NCI-H1436 (cell line): ENCODE data around the gene ITGA6.

Experiments
- DNase-seq: peaks from one replicate; lab custom pipeline; 2025; lab: John Stamatoyannopoulos, UW

Gene ITGA6

DNA sequence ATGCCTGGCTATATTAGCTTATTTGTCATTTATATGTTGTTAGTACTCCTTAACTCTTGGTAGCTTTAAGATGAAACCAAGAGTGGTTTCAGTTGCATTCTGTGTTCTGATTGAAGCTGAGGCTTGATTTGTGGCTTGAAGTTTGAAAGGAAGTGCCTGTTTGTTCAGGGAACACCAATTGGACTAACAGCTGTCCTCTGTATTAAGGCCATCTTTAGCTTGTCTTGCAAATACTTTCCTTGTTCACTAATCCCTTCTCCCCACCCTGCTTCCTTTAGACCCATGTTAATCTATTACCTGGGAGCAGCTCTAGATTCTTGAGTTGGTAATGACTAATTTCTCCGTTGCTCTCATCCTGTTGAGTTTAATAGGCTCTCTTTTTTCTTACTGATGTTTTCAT is 13.4 kb downstream of the ITGA6 start:
- DNase-seq: no peak

DNA sequence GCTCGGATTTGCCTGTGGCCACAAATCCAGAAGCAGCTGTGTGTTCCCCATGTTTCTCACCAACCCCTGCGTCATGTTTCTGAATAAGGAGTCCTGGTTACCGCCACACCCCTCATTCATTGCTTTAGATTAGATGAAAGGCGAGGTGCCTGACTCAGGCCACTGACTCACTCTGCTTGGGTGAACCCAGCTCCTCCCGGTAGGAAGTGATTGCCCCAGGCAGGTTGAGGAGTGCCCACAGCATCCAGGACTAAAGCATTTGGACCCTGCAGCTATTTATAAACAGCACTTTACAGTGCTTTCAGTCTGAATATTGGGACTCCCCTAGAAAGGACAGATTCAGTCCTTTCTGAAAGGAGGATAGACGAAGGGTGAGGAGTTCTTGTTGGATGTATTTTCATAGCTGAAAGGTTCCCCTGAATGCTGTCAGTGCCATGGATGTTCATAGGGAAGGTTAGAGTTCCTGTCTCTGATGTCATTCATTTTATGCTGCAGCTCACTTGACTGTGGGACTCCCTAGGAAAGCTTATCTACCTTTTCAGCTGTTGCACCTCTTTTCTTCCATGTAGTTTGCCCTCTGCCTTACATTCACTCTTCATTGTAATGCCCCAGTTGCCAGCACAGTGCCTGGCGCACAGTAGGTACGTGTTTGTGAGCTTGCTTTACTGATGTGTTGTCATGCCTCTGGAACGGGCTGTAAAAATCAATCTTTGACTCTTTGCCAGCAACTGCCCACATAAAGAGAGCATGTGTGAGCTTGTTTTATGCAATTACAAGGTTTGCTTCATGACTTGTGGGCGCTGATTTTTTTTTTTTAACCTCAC is 14.9 kb downstream of the ITGA6 start:
- DNase-seq: no peak

DNA sequence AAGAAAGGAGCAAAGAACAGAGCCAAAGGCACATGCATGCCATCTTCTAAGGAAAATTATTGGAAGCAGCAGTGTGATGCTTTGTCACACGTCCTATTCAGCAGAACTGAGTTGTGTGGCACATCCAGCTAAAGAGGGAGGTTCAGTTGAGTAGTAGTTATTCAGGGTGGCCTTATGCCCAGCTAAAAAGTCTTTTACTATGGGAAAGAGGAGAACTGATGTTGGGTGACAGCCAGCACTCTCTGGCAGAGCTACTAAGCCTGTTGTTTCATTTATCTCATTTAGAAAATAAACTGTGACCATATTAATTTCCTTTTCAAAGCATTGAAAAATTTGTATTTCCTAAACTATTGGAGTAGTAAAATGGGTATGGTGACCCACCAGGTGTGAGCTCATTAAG is 18.5 kb downstream of the ITGA6 start:
- DNase-seq: no peak

GRCh38 chr2:172446474-172447063 is 19.2 kb downstream of the ITGA6 start:
- no peak for DNase-seq

DNA sequence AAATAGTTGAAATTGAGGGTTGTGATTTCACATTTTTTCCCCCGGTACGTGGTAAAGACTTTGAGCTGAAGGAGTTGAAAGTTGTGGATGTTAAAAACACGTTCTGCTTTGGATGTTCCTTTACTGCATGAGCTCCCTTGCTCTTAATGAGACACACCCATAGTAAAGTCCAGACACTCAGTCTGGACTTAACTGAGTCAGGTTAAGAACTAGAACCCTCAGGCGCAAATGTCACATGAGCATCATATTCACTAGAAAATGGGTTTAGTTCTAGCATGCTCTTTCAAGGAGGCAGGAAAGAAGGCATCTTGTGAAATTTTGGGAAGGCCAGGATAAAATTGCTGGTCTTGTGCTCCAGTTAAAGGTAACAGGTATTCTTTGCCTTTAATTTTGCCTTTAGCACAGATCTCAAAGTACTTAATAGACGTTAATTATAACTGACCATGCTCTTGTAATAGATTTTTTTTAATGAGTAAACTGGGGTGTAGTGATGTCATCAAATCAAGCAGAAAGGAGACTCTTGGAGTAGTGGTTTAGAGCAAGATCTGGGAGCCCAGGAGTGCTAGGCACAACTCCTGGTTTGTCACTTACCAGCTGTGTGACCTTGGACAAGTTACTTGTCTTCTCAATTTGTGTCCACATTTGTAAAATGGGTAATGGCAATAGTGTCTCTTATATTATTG is 20.6 kb downstream of the ITGA6 start:
- no peak for DNase-seq

- no peak for DNase-seq
Measured at GRCh38 chr2:172448544-172449267, 21.3 kb downstream of the ITGA6 start.

- no peak for DNase-seq
Measured at GRCh38 chr2:172449911-172450550, 22.6 kb downstream of the ITGA6 start.

- no peak for DNase-seq
Measured at GRCh38 chr2:172451923-172452322, 24.5 kb downstream of the ITGA6 start.

- no peak for DNase-seq
Measured at GRCh38 chr2:172452845-172453244, 25.5 kb downstream of the ITGA6 start.

DNA sequence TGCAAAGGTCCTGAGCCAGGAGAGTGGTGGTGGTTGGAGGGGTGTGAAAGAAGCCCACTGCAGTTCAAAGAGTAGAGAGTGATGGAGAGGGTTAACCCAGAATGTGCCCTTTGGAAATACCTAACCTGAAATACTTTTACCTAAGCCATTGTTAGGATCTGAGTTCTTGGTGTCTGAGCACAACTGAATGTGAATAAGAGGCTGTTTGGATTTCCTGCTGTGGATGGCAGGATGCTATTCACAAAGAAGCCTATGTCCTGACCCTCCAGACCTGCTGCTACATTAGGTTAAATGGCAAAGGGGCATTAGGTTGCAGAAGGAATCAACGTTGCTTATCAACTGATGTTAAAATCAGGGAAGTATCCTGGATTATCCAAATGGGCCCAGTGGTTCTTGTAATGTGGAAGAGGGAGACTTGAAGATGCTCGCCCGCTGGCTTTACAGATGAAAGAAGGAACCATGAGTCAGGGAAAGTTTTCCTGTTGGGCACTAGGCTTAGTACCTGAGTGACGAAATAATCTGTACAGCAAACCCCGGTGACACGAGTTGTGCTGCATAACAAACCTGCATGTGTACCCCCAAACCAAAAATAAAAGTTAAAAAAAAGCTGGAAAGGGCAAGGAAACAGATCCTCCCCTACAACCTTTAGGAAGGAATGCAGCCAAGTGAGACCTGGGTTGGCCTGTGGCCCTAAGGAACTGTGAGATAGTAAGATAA is 27.2 kb downstream of the ITGA6 start:
- DNase-seq: no peak

DNA sequence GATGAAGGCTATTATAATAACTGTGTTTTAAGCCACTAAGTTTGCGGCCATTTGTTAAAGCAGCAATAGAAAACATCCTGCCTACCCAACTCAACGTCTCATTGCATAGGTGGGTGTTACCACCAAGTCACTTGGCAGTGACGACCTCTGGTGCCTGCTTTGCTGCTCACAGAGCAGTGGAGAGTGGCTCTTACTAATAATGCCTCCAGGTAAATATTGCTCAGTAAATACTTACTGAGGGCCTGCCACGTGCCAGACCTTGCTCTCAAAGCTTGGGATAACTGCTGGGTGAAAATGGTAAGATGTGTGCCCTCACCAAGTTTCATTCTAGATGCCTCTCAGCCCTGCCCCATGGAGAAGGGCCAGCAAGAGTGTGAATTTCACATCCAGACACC is 27.7 kb downstream of the ITGA6 start:
- DNase-seq: no peak

DNA sequence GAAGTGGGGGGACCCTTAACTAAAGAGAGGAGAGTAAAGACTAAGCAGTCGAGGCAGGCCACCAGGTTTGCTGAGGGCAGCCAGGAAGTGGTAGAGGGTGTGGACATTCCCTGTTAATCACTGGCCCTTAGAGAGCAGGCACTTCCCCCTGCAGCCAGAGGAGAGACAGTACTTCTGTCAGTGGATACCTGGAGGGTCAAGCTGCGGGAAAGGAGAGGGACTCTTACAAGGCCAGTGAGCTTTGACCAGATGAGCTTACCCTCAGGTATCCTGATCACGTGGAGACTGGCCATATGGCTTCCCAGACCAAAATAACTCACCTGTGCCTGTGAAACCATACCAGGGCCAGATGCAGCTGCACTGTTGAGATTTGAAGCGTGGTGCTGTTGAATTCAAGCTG is 28.6 kb downstream of the ITGA6 start:
- DNase-seq: no peak

- no peak for DNase-seq
Measured at GRCh38 chr2:172457536-172457935, 30.1 kb downstream of the ITGA6 start.

GRCh38 chr2:172458561-172459124 is 31.3 kb downstream of the ITGA6 start:
- DNase-seq: no peak

DNA sequence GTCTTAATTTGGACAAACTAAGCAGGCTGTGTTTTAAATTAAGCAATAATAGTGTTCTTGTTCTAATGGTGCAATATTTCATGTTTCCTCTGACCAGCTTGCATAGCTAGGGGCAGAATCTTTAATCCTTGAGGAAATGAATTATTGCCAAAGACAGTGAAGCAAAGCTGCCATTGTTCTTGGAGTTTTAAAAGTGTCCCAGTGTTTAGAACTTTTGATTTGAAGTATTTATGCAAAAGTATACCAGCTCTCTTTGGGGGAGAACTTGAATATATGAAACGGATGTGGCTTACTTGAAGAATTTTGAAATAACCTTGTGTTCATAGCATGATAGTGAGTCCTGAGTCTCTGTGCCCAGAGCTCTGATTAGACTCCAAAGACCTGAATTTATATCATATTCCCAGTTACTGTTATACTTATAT is 33.4 kb downstream of the ITGA6 start:
- no peak for DNase-seq

- DNase-seq: peak; percentile 84
Measured at GRCh38 chr2:172461591-172462372, 34.4 kb downstream of the ITGA6 start.

DNA sequence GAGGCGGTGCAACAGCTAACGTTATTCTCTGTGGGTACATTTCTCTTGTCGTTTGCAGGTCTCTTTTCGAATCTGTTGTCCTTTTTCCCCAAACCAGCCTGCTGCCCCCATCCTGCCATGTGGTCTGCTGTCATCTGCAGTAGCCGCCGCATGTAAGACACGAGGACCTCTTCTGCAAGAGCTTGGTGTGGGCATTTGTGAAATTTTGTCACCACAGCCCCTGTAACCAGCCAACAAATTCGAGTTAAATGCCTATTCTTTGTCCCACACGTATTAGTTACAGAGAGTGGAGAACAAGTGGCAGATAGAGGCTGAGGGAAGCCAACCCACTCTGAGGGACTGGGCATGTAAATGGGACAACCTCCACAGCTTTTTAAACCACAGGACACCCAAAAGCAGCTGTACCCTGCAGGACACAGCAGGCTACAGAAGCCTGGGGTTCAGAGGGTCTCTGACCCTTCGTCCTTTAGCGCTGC is 35.0 kb downstream of the ITGA6 start:
- DNase-seq: no peak

DNA sequence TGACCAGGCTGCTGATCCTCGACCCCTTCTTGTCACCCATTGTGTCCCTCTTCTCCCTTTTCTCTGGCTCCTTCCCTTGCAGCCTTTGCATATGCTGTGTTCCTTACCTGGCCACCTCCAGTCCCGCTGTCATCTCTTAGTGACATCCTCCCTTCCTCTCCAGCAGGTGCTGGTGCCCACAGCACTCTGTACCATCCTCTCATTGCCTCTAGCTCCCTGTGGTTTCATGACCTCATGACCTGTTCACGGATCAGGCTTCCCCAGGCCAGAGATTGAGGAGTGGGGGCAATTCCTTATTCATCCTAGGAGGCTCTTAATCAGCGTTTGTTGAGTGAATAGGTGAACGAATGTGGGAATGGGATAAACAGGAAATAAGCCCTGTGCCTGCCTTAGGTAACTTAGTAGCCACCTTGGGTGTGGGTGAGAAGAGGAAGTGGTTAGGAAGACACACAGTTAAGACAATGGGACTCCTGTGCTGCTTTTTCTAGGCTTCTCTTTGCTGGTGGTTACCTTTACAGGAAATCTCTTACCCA is 35.5 kb downstream of the ITGA6 start:
- no peak for DNase-seq

GRCh38 chr2:172464400-172465129 is 37.2 kb downstream of the ITGA6 start:
- no peak for DNase-seq
